HL-60 (cell line): Measurements from ENCODE around the gene AFAP1.

ENCODE experiments used
- DNase-seq, 2 experiments: peaks; one replicate each; pipeline ENCODE4 v3.0.0-alpha.2; 2010 to 2020; ENCODE audit warnings: low read depth in 1 of 2, low spot score in 1 of 2
- H3K27ac ChIP-seq: fragments of 250-450 bp; sonication (Bioruptor Pico); replicated peaks from 2 replicates; pipeline ENCODE4 v1.5.1; 2020; ENCODE audit warnings: mild to moderate bottlenecking, moderate library complexity
- H3K27me3 ChIP-seq: fragments of 250-450 bp; sonication (Bioruptor Pico); 2 replicates; pipeline ENCODE4 v1.5.1; 2021; ENCODE audit warnings: mild to moderate bottlenecking, moderate library complexity; ENCODE audit not compliant: insufficient read depth, poor library complexity, severe bottlenecking
- H3K4me3 ChIP-seq: replicated peaks from 2 replicates; pipeline ENCODE4 v1.5.1; 2011; ENCODE audit warnings: mild to moderate bottlenecking, control low read depth, low read length; ENCODE audit not compliant: insufficient read depth
- GABPA ChIP-seq: IDR thresholded peaks from 2 replicates; pipeline ENCODE4 v1.6.1; 2012; ENCODE audit warnings: low read depth
- POLR2AphosphoS5 ChIP-seq: IDR thresholded peaks from 2 replicates; pipeline ENCODE4 v1.6.1; 2012; ENCODE audit warnings: low read depth
- SPI1 ChIP-seq: IDR thresholded peaks from 2 replicates; pipeline ENCODE4 v1.6.1; 2012; ENCODE audit warnings: low read depth, mild to moderate bottlenecking, borderline replicate concordance
- TF ChIP-seq, protein P1 (sequence below): IDR thresholded peaks from 2 replicates; pipeline ENCODE4 v1.6.1; 2012; ENCODE audit warnings: low read depth; ENCODE audit not compliant: insufficient replicate concordance
- TF ChIP-seq, protein P2 (sequence below): IDR thresholded peaks from one replicate; pipeline ENCODE4 v1.5.1; 2011; ENCODE audit warnings: low read length, control low read depth, inconsistent platforms; ENCODE audit not compliant: insufficient read depth

AFAP1 gene

DNA sequence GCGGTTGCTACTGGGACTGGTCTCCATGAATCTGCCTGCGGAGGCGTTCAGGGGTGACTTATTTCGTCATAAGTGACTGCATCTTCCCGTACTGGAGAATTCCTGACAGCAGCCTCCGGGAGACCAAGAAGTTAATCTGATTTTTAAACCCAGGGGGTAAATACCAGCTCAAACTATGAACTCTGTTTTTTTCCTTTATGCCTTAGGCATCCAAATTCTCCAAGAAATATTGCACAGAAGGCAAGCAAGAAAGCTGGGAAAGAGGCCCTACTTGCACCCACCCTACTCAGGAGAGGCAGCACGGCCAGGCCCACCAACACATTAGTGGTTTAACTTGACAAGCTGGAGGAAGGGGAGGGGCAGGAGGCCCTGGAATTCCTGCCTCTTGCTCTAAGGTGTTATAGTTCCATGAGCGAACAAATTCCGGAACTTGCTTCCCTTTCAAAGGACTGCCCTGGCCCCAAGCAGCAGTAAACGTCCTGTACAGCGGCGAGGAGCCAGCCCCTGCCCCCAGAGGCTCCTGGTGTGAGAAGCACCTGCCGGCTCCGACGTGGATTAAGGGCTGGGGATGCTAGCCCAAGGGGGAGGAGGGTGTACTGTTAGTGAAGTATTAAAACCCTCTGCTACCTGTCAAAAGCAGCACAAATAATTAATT, 177.2 kb downstream of the AFAP1 start:
- no peak for DNase-seq
- TF ChIP-seq, protein P1, sequence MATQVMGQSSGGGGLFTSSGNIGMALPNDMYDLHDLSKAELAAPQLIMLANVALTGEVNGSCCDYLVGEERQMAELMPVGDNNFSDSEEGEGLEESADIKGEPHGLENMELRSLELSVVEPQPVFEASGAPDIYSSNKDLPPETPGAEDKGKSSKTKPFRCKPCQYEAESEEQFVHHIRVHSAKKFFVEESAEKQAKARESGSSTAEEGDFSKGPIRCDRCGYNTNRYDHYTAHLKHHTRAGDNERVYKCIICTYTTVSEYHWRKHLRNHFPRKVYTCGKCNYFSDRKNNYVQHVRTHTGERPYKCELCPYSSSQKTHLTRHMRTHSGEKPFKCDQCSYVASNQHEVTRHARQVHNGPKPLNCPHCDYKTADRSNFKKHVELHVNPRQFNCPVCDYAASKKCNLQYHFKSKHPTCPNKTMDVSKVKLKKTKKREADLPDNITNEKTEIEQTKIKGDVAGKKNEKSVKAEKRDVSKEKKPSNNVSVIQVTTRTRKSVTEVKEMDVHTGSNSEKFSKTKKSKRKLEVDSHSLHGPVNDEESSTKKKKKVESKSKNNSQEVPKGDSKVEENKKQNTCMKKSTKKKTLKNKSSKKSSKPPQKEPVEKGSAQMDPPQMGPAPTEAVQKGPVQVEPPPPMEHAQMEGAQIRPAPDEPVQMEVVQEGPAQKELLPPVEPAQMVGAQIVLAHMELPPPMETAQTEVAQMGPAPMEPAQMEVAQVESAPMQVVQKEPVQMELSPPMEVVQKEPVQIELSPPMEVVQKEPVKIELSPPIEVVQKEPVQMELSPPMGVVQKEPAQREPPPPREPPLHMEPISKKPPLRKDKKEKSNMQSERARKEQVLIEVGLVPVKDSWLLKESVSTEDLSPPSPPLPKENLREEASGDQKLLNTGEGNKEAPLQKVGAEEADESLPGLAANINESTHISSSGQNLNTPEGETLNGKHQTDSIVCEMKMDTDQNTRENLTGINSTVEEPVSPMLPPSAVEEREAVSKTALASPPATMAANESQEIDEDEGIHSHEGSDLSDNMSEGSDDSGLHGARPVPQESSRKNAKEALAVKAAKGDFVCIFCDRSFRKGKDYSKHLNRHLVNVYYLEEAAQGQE, result no peak
- TF ChIP-seq POLR2AphosphoS5 (no peak), SPI1 (no peak), GABPA (no peak)
- TF ChIP-seq, protein P2, sequence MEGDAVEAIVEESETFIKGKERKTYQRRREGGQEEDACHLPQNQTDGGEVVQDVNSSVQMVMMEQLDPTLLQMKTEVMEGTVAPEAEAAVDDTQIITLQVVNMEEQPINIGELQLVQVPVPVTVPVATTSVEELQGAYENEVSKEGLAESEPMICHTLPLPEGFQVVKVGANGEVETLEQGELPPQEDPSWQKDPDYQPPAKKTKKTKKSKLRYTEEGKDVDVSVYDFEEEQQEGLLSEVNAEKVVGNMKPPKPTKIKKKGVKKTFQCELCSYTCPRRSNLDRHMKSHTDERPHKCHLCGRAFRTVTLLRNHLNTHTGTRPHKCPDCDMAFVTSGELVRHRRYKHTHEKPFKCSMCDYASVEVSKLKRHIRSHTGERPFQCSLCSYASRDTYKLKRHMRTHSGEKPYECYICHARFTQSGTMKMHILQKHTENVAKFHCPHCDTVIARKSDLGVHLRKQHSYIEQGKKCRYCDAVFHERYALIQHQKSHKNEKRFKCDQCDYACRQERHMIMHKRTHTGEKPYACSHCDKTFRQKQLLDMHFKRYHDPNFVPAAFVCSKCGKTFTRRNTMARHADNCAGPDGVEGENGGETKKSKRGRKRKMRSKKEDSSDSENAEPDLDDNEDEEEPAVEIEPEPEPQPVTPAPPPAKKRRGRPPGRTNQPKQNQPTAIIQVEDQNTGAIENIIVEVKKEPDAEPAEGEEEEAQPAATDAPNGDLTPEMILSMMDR, result no peak
- Histone ChIP-seq H3K4me3 (no peak overlapping the region), H3K27ac (no peak overlapping the region), H3K27me3 (peaks cover 8% of the 10 kb centered on the region)

DNA sequence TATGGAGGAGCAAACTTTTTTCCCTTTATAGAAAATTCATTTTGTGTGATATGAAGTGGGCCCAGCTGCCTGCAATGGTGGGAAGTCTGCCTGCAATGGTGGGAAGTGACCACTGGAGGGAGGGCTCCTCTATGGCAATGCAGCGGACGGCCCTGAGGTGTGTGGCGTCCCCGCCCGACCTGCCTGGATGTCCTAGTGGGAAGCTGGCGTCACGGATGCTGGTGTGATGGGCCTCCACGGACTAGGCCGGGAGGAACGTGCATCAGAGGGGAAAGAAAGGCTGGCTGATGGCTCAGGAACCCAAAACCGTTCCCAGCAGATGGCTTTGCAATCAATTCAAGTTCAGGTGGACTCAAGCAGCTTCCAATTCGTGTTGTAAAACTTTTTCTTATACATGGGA, 177.9 kb downstream of the AFAP1 start:
- Histone ChIP-seq H3K27me3 (peaks cover 8% of the 10 kb centered on the region), H3K4me3 (no peak overlapping the region), H3K27ac (no peak overlapping the region)
- TF ChIP-seq, protein P1, result no peak
- TF ChIP-seq, protein P2, result peak; percentile 23
- no peak for TF ChIP-seq SPI1
- peak; percentile 5 to 32 for DNase-seq

DNA sequence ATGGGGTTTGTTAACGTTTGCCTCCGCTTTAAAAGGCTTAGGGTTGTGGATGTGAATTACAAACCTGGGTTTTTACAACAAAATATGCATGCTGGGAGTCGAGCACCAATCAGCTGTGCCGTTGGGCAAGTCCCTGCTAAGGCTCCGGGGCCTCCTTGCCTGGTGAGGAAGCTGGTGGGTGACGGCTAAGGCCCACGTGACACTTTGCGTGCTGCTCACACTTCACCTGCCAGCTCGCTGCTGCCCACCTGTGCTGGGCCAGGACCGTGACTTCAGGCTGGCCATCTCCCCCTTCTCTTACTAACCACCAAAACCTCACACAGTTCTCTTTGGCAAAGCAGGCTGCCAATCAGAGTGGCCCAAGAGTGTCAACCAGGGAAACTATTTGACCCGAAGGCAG, 178.3 kb downstream of the AFAP1 start:
- H3K27me3 ChIP-seq, result peaks cover 8% of the 10 kb centered on the region
- no peak for DNase-seq
- H3K27ac ChIP-seq, result no peak overlapping the region
- TF ChIP-seq GABPA (no peak), POLR2AphosphoS5 (no peak), SPI1 (no peak)
- TF ChIP-seq, protein P1, result no peak
- TF ChIP-seq, protein P2, result no peak
- H3K4me3 ChIP-seq, result no peak overlapping the region
